Astrocyte of the cerebellum (primary cell): ENCODE measurements around the gene SCLY.

Experiments
- DNase-seq: peaks from one replicate; pipeline ENCODE4 v3.0.0-alpha.2; 2011; ENCODE audit warnings: low read depth
- H3K4me3 ChIP-seq: 2 replicates; pipeline ENCODE4 v1.5.1; 2011; ENCODE audit warnings: mild to moderate bottlenecking, low read depth, low read length, moderate library complexity
- CTCF ChIP-seq: IDR thresholded peaks from 2 replicates; pipeline ENCODE4 v1.5.1; 2012; ENCODE audit warnings: low read length, low read depth, moderate library complexity, mild to moderate bottlenecking; ENCODE audit errors: missing control alignments
- in situ Hi-C: cut with HindIII; loops from 2 replicates; pipeline ENCODE4 v1.10.0; 2017; ENCODE audit warnings: low sequenced_read_pairs

Gene SCLY

DNA sequence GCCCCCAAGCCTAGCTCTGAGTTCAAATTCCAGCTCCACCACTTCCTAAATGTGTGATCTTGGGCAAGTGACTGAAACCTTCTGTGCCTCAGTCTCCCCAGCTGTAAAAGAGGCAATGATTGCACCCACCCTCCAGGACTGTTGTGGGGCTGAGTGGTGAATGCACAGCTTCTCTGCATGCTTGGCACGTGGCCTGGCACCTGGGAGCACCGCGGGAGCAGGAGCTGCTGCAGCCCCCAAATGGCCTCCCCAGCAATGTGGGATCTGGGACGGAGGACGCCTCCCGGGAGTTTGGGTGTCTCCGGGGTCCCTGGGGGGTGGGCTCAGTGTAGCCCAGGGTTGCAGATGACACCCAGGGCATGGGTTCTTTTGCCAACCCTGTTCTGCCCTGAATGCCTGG lies 79.2 kb downstream of the SCLY start:
- DNase-seq, result no peak

DNA sequence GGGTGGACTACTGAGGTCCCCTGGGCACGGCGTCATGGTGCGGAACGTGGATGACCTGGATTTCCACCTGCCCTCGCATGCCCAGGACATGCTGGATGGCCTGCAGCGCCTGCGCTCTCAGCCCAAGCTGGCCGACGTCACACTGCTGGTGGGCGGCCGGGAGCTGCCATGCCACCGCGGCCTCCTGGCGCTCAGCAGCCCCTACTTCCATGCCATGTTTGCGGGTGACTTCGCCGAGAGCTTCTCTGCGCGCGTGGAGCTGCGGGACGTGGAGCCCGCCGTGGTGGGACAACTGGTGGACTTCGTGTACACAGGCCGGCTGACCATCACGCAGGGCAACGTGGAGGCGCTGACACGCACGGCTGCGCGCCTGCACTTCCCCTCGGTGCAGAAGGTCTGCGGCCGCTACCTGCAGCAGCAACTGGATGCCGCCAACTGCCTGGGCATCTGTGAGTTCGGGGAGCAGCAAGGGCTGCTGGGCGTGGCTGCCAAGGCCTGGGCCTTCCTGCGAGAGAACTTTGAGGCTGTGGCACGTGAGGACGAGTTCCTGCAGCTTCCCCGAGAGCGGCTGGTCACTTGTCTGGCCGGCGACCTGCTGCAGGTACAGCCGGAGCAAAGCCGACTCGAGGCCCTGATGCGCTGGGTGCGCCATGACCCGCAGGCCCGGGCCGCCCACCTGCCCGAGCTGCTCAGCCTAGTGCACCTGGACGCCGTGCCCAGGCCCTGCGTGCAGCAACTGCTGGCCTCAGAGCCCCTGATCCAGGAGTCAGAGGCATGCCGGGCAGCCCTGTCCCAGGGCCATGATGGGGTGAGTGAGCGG lies 80.1 kb downstream of the SCLY start:
- no peak overlapping the region for H3K4me3 ChIP-seq
- in situ Hi-C loops, result no loop called here
- DNase-seq, result no peak
- no peak for TF ChIP-seq CTCF

More for the DNA sequence above, 79.2 kb downstream of the SCLY start:
- no peak overlapping the region for H3K4me3 ChIP-seq
- TF ChIP-seq CTCF, result no peak
- in situ Hi-C loops, result no loop called here

DNA sequence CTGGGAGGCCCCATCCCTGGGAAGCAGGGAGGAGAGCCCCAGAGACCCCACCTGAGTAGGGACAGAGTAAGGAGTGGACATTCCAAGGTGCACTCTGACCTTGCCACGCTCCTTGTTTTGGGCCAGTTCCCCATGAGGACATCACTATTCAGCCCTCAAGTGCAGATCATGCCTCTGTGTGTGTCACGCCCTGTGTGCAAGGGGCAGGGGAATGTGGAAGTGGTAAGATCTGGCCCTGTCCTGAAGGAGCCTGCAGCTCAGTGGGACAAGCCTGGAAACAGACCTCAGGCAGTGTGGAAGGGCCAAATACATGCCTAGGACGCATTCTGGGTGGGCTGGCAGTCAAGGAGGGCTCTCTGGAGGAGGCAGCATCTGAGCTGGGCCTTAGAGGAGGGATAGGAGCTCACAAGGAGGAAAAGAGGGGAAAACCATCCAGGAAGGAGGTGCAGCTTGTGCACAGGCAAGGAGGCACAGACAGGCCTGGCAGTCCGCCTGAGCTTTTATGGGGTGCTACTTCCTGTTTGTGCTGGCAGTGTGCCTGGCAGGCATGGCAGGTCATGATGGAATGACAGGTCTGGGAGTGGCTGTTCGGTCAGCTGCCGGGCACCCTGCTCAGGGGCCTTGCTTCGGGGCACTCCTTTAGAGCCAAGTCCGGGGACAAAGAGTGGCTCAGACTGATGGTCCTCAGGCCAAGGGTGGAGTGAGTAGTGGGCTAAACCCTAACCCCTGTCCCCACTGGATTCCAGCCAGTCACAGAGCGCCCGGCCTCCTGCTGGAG lies 80.9 kb downstream of the SCLY start:
- in situ Hi-C loops, result no loop called here
- no peak for TF ChIP-seq CTCF
- H3K4me3 ChIP-seq, result no peak overlapping the region
- DNase-seq, result no peak

GRCh38 chr2:238142382-238143205 lies 81.8 kb downstream of the SCLY start:
- TF ChIP-seq CTCF, result no peak
- no peak overlapping the region for H3K4me3 ChIP-seq
- in situ Hi-C loops, result no loop called here
- no peak for DNase-seq

DNA sequence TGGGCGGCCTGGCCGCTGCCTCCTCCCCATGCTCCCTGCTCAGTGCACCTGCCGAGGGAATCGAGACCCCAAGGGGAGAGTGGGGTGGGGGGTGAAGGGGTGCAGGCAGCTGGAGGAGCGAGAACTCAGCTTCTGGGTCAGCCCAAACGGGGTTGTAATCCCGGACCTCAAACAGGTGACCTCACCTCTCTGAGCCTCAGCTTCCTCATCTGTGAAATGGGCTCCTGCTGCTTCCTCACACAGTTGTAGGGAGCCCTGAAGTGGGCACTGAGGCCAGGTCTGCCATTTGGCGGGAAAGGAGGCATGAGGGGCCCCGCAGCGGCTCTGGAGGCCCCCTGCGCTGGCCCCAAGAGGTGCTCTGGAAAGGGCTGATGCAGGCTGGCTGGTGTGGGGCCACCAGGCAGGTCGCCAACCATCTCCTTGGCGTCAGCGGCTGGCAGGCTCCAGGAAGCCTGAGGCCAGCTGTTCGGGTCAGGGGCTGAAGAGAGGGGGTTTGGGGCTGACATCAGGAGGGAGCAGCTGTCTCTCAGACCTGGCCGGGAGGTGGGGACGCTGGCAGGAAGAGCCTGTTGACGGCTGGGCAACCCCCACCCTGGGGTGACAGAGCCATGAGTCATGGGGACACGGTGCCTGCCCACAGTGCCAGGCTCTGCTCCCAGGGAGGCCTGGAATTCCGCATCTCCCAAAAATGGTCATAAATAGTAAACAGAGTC lies 82.6 kb downstream of the SCLY start:
- in situ Hi-C loops, result no loop called here
- no peak overlapping the region for H3K4me3 ChIP-seq
- no peak for DNase-seq
- TF ChIP-seq CTCF, result no peak

- no peak for DNase-seq
- TF ChIP-seq CTCF, result no peak
- no peak overlapping the region for H3K4me3 ChIP-seq
- in situ Hi-C loops, result no loop called here
Measured at GRCh38 chr2:238144262-238144661, 83.5 kb downstream of the SCLY start.
